ENCODE data around the gene HIGD1A.

GRCh38 chr3:42830437-42831320 lies 26.4 kb upstream of the HIGD1A start:
- no peak for TF ChIP-seq POLR2AphosphoS5 (IDR thresholded peaks at IDR 0.05; ENCODE audit: low read depth, low read length)
- no peak for TF ChIP-seq POLR2A (IDR thresholded peaks at IDR 0.05; ENCODE audit: low read depth, low read length)
- no peak for TF ChIP-seq TAF1 (IDR thresholded peaks at IDR 0.05; ENCODE audit: low read depth, low read length)
- TF ChIP-seq SPI1 (IDR thresholded peaks at IDR 0.05; ENCODE audit: low read depth, low read length), result no peak
- TF ChIP-seq PAX5 (IDR thresholded peaks at IDR 0.05; ENCODE audit: insufficient read depth, low read length, severe bottlenecking), result no peak
